Measurements from ENCODE around the gene PHACTR1.

PHACTR1 gene

GRCh38 chr6:12903246-12903645 is 186.7 kb downstream of the PHACTR1 start:
- no peak for DNase-seq (ENCODE audit: low read depth, low spot score)
- TF ChIP-seq CTCF (IDR thresholded peaks at IDR 0.05; ENCODE audit: low read depth, low read length) = no peak
- in situ Hi-C loops (cut with HindIII; ENCODE audit: low sequenced_read_pairs) = no loop called here
- H3K4me3 ChIP-seq (ENCODE audit: low read depth, low read length) = no peak overlapping the region

GRCh38 chr6:12909833-12910232 is 193.3 kb downstream of the PHACTR1 start:
- no peak for TF ChIP-seq CTCF (IDR thresholded peaks at IDR 0.05; ENCODE audit: low read depth, low read length)
- DNase-seq (ENCODE audit: low read depth, low spot score) = no peak
- in situ Hi-C loops (cut with HindIII; ENCODE audit: low sequenced_read_pairs) = no loop called here
- H3K4me3 ChIP-seq (ENCODE audit: low read depth, low read length) = no peak overlapping the region

- TF ChIP-seq CTCF (IDR thresholded peaks at IDR 0.05; ENCODE audit: low read depth, low read length) = peak; percentile 49
- no peak overlapping the region for H3K4me3 ChIP-seq (ENCODE audit: low read depth, low read length)
- in situ Hi-C loops (cut with HindIII; ENCODE audit: low sequenced_read_pairs) = no loop called here
- peak; percentile 44 for DNase-seq (ENCODE audit: low read depth, low spot score)
Observed at GRCh38 chr6:12911427-12911826, 194.9 kb downstream of the PHACTR1 start.

- TF ChIP-seq CTCF (IDR thresholded peaks at IDR 0.05; ENCODE audit: low read depth, low read length) = no peak
- in situ Hi-C loops (cut with HindIII; ENCODE audit: low sequenced_read_pairs) = no loop called here
- no peak for DNase-seq (ENCODE audit: low read depth, low spot score)
- no peak overlapping the region for H3K4me3 ChIP-seq (ENCODE audit: low read depth, low read length)
Observed at GRCh38 chr6:12913201-12913600, 196.6 kb downstream of the PHACTR1 start.

GRCh38 chr6:12916006-12916405 is 199.4 kb downstream of the PHACTR1 start:
- in situ Hi-C loops (cut with HindIII; ENCODE audit: low sequenced_read_pairs) = no loop called here
- no peak for TF ChIP-seq CTCF (IDR thresholded peaks at IDR 0.05; ENCODE audit: low read depth, low read length)
- DNase-seq (ENCODE audit: low read depth, low spot score) = no peak
- H3K4me3 ChIP-seq (ENCODE audit: low read depth, low read length) = no peak overlapping the region

- no peak for TF ChIP-seq CTCF (IDR thresholded peaks at IDR 0.05; ENCODE audit: low read depth, low read length)
- in situ Hi-C loops (cut with HindIII; ENCODE audit: low sequenced_read_pairs) = no loop called here
- H3K4me3 ChIP-seq (ENCODE audit: low read depth, low read length) = no peak overlapping the region
Observed at GRCh38 chr6:12916420-12917136, 200.0 kb downstream of the PHACTR1 start.

More at GRCh38 chr6:12916420-12917136, 200.0 kb downstream of the PHACTR1 start:
- no peak for DNase-seq (ENCODE audit: low read depth, low spot score)
